Peyer's patch (tissue), 4 donors: ENCODE results near the gene NTNG1.

ENCODE experiments used
- POLR2A ChIP-seq, 2 donors: fragments of 450-650 bp; IDR thresholded peaks; one replicate each; pipeline ENCODE4 v1.5.1; 2017; ENCODE audit warnings: antibody characterized with exemption in 2 of 2, mild to moderate bottlenecking in 2 of 2, moderate library complexity in 2 of 2
- TF ChIP-seq, protein P1 (sequence below), 6 experiments: fragments of 450-650 bp in 4 of 6; fragments of 200-600 bp in 2 of 6; sonication (generic) in 1 of 6; IDR thresholded peaks; one replicate each; pipeline ENCODE4 v1.5.1; 2017 to 2019; ENCODE audit warnings: antibody characterized with exemption in 6 of 6, mild to moderate bottlenecking in 3 of 6, moderate library complexity in 1 of 6

DNA sequence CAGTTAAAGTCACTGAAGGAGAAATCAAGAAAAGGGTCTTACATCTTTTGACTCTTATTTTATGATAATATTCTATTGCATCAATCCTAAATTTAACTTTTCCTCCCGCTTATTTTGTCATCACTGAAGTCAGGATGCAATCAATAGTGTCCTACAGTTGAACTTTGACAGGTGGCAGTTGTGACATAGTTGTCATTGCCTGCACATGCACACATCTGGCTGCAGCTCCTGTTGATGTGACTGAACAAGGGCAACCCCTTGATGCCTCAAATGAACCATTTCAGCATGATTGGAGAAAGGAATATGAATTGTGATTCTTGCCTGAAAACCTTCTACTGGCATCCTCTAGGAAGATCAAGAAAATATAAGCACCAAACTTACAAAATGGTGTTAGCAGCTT lies 157.7 kb downstream of the NTNG1 start:
- TF ChIP-seq, protein P1, sequence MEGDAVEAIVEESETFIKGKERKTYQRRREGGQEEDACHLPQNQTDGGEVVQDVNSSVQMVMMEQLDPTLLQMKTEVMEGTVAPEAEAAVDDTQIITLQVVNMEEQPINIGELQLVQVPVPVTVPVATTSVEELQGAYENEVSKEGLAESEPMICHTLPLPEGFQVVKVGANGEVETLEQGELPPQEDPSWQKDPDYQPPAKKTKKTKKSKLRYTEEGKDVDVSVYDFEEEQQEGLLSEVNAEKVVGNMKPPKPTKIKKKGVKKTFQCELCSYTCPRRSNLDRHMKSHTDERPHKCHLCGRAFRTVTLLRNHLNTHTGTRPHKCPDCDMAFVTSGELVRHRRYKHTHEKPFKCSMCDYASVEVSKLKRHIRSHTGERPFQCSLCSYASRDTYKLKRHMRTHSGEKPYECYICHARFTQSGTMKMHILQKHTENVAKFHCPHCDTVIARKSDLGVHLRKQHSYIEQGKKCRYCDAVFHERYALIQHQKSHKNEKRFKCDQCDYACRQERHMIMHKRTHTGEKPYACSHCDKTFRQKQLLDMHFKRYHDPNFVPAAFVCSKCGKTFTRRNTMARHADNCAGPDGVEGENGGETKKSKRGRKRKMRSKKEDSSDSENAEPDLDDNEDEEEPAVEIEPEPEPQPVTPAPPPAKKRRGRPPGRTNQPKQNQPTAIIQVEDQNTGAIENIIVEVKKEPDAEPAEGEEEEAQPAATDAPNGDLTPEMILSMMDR (IDR thresholded peaks at IDR 0.05) = no peak
- no peak for TF ChIP-seq POLR2A (IDR thresholded peaks at IDR 0.05)
